Measurements from ENCODE around the gene FGF18.

The FGF18 gene

GRCh38 chr5:171442287-171443042 lies 23.0 kb downstream of the FGF18 start:
- no peak for DNase-seq (ENCODE audit: low read depth)

GRCh38 chr5:171444582-171444981 lies 25.1 kb downstream of the FGF18 start:
- DNase-seq (ENCODE audit: low read depth), result no peak

DNA sequence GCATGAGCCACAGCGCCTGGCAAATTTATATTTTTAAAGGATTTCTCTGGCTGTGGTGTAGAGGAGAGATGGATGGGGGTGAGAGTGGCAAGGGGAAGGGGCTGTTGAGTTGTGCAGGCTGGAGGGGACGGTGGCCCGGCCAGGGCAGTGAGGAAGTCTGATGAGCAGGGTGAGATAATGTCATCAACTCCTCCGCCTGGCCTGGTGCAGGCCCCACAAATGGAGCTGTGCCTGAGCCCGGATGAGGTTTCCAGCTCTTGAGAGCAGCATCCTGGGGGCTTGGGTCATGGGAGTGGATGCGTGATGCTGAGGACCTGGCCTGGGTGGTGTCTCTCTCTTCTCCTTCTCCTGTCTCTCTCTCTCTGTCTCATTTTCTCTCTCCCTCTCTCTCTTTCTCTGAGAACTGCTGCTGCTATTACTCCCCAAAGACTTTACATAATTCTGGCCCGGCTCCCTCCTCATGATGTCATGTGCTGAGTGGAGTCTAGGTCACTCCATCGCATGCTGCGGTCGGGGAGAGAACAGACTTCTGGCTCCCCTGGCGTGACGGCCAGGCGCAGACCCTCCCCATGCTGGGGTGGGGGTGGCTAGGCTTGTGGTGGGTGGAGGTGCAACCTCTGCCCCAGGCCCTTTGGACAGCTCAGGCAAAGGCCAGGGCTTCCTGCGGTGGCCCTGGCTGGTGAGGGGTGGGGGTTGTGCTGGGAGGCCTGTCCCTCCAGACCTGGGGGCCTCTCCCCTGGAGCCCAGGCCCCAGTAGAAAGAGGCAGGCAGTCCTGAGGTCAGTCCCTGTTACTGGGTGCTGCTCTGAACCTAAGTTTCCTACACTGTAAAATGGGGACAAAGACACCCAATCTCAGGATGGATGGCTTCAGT lies 26.4 kb downstream of the FGF18 start:
- no peak for DNase-seq (ENCODE audit: low read depth)

GRCh38 chr5:171447226-171447625 lies 27.8 kb downstream of the FGF18 start:
- no peak for DNase-seq (ENCODE audit: low read depth)

GRCh38 chr5:171449426-171449825 lies 30.0 kb downstream of the FGF18 start:
- DNase-seq (ENCODE audit: low read depth), result no peak

- no peak for DNase-seq (ENCODE audit: low read depth)
Measured at GRCh38 chr5:171450423-171451331, 31.2 kb downstream of the FGF18 start.

GRCh38 chr5:171451421-171451820 lies 32.0 kb downstream of the FGF18 start:
- DNase-seq (ENCODE audit: low read depth), result no peak

- no peak for DNase-seq (ENCODE audit: low read depth)
Measured at GRCh38 chr5:171453056-171453725, 33.7 kb downstream of the FGF18 start.

DNA sequence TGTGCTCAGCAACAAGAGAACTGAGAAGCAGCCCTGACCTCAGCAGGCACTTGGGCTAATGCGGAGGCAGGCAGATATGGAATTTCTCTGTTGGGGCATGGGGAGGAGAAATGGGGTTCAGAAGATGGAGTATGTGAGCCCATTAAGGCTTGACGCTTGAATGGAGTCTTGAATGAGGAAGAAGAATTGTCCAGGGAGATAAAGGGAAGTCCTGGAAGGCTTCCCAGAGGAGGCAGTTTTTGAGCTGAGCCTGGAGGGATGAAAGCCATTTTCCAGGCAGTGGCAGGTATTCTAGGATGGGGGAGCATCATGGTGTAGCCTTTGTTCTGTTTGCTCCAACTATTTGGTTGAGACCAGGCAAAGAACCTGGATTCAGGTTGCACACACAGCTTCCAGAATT lies 34.5 kb downstream of the FGF18 start:
- DNase-seq (ENCODE audit: low read depth), result no peak

- no peak for DNase-seq (ENCODE audit: low read depth)
Measured at GRCh38 chr5:171454549-171454948, 35.1 kb downstream of the FGF18 start.

DNA sequence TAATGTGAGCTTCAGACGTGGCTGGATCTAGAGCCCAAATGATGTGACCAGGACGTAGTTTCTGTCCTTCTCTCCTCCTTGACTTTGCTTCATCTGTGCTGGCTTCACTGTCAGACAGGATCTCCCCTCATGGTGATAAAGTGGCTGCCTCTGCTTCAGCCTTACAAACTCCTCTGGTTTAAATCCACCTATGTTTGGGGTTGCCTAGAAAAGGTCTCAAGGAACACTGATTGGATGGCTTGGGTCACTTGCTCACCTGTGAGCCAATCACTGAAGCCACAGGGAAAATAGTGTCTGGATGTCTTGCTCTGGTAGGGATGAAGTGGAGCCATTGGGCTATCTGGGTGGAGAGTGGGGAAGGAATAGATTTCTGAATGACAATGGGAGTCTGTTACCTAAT lies 36.1 kb downstream of the FGF18 start:
- no peak for DNase-seq (ENCODE audit: low read depth)

DNA sequence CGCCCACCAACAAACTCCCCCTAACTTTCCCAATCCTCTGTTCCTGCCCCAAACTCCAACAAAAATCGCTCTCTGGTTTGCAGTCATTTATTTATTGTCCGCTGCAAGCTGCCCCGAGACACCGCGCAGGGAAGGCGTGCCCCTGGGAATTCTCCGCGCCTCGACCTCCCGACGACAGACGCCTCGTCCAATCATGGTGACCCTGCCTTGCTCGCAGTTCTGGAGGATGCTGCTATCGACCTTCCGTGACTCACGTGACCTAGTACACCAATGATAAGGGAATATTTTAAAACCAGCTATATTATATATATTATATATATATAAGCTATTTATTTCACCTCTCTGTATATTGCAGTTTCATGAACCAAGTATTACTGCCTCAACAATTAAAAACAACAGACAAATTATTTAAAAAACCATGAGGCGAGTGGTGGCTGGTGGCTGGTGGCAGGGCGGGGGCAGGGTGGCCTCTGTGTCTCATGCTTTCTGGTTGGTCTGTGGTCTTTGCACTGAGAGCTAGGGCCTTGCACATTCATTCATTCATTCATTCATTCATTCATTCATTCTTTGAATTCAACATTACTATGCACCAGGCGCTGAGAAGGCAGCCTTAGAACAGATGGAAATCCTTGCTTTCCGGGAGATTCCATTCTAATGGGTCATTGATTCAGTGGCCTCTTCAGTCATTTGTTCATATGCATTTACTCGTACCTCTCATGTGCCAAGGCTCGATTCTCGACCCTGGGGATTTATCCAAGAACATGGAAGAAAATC lies 37.9 kb downstream of the FGF18 start:
- DNase-seq (ENCODE audit: low read depth), result no peak

DNA sequence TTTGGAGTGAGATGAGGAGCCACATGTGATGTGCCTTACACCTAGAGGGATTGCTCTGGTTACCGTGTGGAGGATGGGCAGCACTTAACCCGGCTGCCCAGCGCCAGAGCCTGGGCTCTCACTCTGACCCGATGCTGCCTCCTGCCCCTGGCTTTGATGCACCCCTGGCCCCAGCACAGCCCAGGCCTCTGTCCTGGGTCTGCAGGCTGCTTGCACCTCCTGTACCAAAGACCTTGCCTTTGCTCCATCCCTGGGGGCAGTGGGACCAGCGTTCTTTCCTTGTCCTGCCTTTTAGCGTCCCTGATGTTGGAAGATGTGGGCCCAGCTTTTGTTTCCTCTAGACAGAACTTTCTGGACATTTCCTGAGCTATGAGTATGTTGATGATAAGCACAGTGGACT lies 40.4 kb downstream of the FGF18 start:
- no peak for DNase-seq (ENCODE audit: low read depth)

DNA sequence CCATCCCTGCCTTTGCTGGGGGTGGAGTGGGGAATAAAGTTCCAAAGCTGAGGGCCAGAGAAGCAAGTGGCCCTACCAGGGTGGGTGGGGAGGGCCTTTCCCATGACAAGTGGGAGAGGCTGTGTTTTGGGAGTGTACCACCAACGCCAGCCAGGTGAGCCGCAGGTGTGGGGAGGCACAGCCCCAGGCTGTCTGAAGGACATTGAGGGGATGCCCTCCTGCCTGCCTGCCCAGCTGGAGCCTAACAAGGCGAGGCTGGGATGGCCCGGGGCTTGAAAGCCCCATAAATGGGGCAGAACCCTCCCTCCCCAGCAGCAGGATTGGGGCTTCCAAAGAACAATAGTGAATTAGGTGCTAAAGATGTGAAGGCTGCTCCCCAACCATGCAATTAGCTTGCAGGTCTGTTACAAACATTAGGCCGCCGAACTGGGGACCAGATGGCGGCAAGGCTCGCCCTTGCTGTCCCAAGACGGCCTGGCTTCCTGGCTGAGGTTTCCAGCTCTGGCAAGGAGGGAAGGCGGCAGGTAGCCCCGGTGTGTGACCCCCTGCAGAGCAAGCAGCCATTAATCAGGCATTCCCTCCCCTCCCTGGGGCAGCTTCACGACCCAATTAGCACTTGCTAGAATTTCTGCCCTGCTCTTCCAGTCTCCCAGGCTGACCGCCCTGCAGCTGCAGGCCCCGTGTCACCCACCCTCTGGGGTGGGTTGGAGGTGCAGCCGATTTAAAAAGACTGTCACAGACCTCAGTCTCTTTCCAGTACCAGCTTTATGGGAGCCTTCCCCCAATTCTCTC lies 42.9 kb downstream of the FGF18 start:
- no peak for DNase-seq (ENCODE audit: low read depth)

DNA sequence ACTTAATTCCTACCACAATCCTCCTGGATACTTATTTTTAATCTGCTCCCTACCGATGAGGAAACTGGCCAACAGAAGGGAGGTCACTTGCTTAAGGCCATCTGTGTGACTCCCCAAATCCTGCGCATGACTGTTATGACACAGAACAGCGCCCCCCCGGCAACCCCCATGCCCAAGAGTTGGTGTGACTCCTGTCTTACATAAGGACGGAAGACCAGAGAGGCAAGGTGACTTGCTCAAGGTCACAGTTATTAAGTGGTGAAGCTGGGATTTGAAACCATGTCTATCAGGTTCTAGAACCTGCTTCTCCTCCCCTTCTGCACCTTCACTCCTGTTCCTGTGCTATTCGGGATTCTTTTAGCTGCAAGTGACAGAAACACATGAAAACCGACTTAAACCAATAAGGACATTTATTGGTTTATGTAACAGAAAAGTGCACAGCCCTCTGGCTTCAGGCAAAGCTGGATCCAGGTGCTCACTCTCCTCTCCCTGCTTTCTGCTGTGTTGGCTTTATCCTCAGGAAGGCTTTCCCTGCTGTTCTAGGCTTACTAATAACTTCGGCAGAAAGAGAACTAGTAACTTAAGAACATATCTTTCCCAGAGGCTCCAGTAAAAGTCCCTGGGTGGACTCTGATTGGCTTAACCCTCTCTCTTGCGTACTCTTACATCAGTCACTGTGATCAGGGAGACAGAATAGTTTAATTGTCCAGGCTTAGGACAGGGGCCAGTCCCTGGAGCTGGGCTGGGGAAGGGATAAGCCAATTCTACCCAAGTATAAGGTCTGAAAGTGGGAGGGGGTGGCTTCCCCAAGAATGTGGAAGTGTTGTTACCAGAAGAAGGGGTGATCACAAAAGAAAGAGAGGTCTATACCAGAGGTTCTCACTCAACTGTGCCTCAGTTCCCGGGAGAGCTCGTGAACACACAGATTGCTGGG lies 43.7 kb downstream of the FGF18 start:
- no peak for DNase-seq (ENCODE audit: low read depth)

- no peak for DNase-seq (ENCODE audit: low read depth)
Measured at GRCh38 chr5:171463862-171464229, 44.4 kb downstream of the FGF18 start.

DNA sequence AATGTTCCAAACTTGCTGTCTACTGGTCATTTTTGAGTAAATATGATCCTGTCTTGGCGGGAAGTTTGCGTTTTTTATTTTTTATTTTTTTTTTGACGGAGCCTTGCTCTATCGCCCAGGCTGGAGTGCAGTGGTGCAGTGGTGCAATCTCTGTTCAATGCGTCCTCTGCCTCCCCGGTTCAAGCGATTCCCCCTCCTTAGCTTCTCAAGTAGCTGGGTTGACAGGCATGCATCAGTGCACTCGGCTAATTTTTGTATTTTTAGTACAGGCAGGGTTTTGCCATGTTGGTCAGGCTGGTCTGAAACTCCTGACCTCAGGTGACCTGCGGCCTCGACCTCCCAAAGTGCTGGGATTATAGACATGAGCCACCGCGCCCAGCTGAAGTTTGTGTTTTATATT lies 45.4 kb downstream of the FGF18 start:
- no peak for DNase-seq (ENCODE audit: low read depth)

DNA sequence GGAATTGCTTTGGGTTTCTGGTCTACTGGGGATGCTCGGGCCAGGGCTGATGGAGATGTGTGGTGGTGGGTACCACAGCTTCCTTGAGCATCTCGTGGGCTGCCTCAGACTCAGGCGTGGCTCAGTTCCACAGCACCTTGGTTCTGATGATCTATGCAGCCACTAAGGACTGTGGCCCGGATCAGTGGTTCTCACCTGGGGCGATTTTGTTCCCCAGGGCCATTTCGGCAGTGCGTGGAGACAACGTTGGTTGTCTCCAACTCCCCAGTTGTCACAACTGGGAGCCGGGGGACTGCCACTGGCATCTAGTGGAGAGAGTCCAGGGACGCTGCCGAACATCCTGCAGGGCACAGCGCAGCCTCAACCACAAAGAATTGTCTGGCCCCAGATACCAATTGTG lies 47.7 kb downstream of the FGF18 start:
- no peak for DNase-seq (ENCODE audit: low read depth)

DNA sequence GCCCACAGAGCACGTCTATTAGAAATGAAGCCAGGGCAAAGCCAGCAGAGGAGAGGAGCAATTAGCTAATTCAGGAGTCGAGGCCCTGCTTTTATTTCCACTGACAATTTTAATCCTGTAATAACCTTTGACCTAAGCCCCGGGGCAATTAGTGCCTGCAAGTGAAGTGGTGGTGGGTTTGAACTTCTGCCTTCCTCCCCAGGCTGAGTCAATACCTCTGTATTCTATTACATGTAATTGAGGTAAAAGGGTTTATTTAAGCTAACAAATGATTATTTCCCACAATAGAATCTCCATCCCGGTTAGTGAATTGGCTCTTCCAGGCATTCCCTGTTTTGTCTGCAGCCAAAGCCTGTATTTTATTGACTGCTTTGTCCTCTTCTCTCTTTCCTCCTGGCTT lies 49.9 kb downstream of the FGF18 start:
- no peak for DNase-seq (ENCODE audit: low read depth)

Data from stimulated activated CD8-positive, alpha-beta memory T cell treated with anti-CD3 and anti-CD28 coated beads, Interleukin-15, amount 100 ng/mL, for 24 hours (primary cell).